Heart right ventricle (tissue), 16 donors: ENCODE measurements around the gene FOXC2. TPM values are rescaled to one million over a fixed set of nuclear protein-coding genes. Genes with fewer than 3 reads are reported as not detected.

Experiments
- ATAC-seq, 8 donors: fragments of 200-7000 bp; cut with Tn5 transposase; one replicate each; pipeline ENCODE4 v1.9.1; 2020; ENCODE audit warnings: mild to moderate bottlenecking in 8 of 8, moderate library complexity in 8 of 8, moderate number of reproducible peaks in 1 of 8
- DNase-seq, 2 donors: peaks; one replicate each; pipeline ENCODE4 v3.0.0-alpha.2; 2020
- H3K27ac ChIP-seq, 10 donors: fragments of 200-600 bp; sonication (generic) in 2 of 10; one replicate each; pipeline versions ENCODE4 v1.5.0 to v1.8.0; 2020 to 2022; ENCODE audit warnings: mild to moderate bottlenecking in 3 of 10
- H3K27me3 ChIP-seq, 7 donors: fragments of 200-600 bp; one replicate each; pipeline ENCODE4 v1.8.0; 2021 to 2022; ENCODE audit warnings: mild to moderate bottlenecking in 2 of 7
- H3K36me3 ChIP-seq, 9 donors: fragments of 200-600 bp; sonication (generic) in 1 of 9; one replicate each; pipeline versions ENCODE4 v1.5.0 to v1.8.0; 2020 to 2022; ENCODE audit warnings: mild to moderate bottlenecking in 2 of 9
- H3K4me1 ChIP-seq, 9 donors: fragments of 200-600 bp; sonication (generic) in 1 of 9; one replicate each; pipeline versions ENCODE4 v1.5.0 to v1.8.0; 2020 to 2022; ENCODE audit warnings: mild to moderate bottlenecking in 4 of 9
- H3K4me3 ChIP-seq, 10 donors: fragments of 200-600 bp; sonication (generic) in 2 of 10; one replicate each; pipeline versions ENCODE4 v1.5.0 to v1.8.0; 2020 to 2022; ENCODE audit warnings: mild to moderate bottlenecking in 7 of 10, moderate library complexity in 2 of 10
- H3K9me3 ChIP-seq, 11 donors: fragments of 200-600 bp in 10 of 11; sonication (generic) in 2 of 11; one replicate each; pipeline versions ENCODE4 v1.5.0 to v1.8.0; 2013 to 2022; ENCODE audit warnings: mild to moderate bottlenecking in 2 of 11, control low read depth in 1 of 11, moderate library complexity in 1 of 11
- whole genome bisulfite sequencing, 2 donors: extraction: QIAGEN DNeasy Blood & Tissue Kit; methylation state at CpG; one replicate each; pipeline ENCODE4 v1.1.7; 2013; ENCODE audit warnings: inconsistent platforms in 1 of 2; 5-methylcytosine and 5-hydroxymethylcytosine counted together
- intact Hi-C, 10 donors: fragments of 100-400 bp; cut with DNase I; formaldehyde crosslinking; loops; one replicate each; pipeline versions ENCODE4 v1.11.1 to v1.14.2; 2022
- polyA plus RNA-seq, 2 donors: library from polyadenylated mRNA; stranded (reverse); fragments of 200-250 nt; gene quantifications; one replicate each; pipeline ENCODE4 v1.2.3, GENCODE V29; 2013
- total RNA-seq, 10 donors: library from RNA; stranded (reverse); fragmentation: NEBNext Ultra II Directional in 3 of 10; extraction: Animal tissue kit (Norgen Biotek cat#: 25700) in 3 of 10; gene quantifications; one replicate each; pipeline versions ENCODE4 v1.2.1 to v1.2.4, GENCODE V29; 2021 to 2023
- TF ChIP-seq, protein P1 (sequence below), 9 donors: fragments of 200-600 bp; sonication (generic) in 2 of 9; IDR thresholded peaks; one replicate each; pipeline versions ENCODE4 v1.5.0 to v1.8.0; 2021 to 2022; ENCODE audit warnings: antibody characterized with exemption in 9 of 9, mild to moderate bottlenecking in 5 of 9, moderate library complexity in 1 of 9
- donor health status: Arrhythmogenic right ventricular cardiomyopathy.
- donor health status: ischemic (EF 13 %, LVEDD 7.1; RV severe dilation, severe dysfunction).
- donor health status: healthy with polysubstance abuse.
- donor health status: DM: no; HTN: yes; CAD: no.
- donor health status: DM: no; HTN: no; CAD: no.
- donor health status: ischemic (EF 25% LVEDD 6.9; RV normal size, moderate dysfunction).
- donor health status: ischemic (EF 25% LVEDD 5.7; RV mildly dilated, moderate dysfunction).
- donor health status: healthy.
- donor health status: DM: yes; HTN: yes; CAD: no.
- donor health status: Ischemic cardiomyopathy.
- donor health status: ischemic (EF 35%, LVEDD 5.7; RV mildly dilated, moderate dysfunction).
- donor health status: nonischemic (EF 11% LVEDD 7.7; RV severe dilation, severe dysfunction).
- donor health status: DM: yes; HTN: yes; CAD: no.
- donor health status: PGD.
- donor health status: ischemic (EF 29% LVEDD 5.4; RV normal size, mild dysfunction).
- donor health status: nonischemic (EF 23%, LVEDD 6.1; RV moderate dilation, normal function).

Gene FOXC2
- total and polyA plus RNA-seq, 12 donors: 0.66 to 2.2 (median 1.6) TPM

DNA sequence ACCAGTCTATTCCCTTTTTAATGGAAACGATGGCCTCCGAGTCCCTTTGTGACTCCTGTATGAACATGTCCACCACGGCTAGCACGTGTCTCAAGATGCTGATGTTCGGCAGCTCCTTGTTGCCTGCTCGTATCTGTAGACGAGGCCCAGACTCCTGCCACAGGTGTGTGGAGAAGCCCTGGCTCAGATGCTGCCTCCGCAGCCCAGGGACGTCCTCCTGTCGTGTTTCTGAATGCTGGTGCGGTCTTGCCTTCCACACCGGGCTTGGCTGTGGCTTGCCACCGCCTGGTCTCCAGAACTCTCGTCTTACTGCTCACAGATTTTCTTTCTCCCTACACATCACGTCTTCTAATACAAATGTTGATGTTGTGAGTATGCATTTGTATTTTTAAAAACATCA lies 39.3 kb upstream of the FOXC2 start:
- peaks cover 0 to 18% (median 0%) of the 10 kb centered on the region in 9 donors for H3K36me3 ChIP-seq
- ATAC-seq: no peak
- no peak overlapping the region for H3K4me3 ChIP-seq
- peaks cover 0 to 20% (median 11%) of the 10 kb centered on the region in 7 donors for H3K27me3 ChIP-seq
- H3K9me3 ChIP-seq: no peaks in the 10 kb centered on the region
- TF ChIP-seq, protein P1, sequence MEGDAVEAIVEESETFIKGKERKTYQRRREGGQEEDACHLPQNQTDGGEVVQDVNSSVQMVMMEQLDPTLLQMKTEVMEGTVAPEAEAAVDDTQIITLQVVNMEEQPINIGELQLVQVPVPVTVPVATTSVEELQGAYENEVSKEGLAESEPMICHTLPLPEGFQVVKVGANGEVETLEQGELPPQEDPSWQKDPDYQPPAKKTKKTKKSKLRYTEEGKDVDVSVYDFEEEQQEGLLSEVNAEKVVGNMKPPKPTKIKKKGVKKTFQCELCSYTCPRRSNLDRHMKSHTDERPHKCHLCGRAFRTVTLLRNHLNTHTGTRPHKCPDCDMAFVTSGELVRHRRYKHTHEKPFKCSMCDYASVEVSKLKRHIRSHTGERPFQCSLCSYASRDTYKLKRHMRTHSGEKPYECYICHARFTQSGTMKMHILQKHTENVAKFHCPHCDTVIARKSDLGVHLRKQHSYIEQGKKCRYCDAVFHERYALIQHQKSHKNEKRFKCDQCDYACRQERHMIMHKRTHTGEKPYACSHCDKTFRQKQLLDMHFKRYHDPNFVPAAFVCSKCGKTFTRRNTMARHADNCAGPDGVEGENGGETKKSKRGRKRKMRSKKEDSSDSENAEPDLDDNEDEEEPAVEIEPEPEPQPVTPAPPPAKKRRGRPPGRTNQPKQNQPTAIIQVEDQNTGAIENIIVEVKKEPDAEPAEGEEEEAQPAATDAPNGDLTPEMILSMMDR (IDR thresholded peaks at IDR 0.05): no peak
- no peak for DNase-seq
- peaks cover 0 to 8% (median 0%) of the 10 kb centered on the region in 9 donors for H3K4me1 ChIP-seq
- no peak overlapping the region for H3K27ac ChIP-seq
- intact Hi-C loops: no loop called here
- WGBS, 2 donors: 84 to 86% methylated on average over 15 of the region's 15 CpGs

DNA sequence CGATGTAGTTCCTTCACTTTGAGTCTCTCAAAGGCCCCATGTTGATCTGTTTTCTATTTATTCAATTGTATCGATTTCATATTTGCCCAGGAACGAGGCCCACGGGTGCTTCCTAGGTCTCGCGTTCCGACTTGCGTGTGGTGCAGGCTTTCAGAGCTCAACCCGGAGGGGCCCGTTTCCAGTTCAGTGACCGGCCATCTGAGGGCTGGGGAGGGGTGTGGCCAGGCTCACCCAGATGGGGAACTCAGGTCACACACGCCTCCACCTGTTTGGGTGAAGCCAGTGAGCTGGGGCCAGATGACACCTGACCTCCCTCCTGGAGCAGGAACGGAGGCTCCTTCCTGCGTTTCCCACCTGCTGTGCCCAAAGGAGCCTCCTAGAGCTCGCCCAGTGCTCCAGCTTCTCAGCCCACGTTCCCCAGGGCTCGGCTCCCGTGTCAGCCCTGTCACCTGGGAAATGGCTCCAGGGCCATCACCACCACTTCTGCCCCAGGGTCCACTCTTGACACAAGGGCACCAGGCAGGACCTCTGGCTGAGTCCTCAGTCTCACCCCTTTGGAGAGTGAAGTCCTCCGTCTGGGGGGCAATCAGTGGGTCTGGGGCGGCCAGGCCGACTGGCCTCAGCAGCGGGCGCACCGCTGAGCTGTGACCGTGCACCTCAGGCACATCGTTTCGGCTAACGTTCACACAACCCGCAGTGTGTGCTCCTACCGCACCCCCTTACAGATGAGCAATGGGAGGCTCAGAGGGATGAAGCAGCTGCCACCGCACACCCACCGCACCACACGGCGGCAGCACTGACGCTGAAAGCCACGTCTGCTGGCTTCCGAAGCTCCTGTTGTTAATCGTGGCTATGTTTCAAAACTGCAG lies 38.3 kb upstream of the FOXC2 start:
- Histone ChIP-seq H3K4me3 (no peak overlapping the region), H3K36me3 (peaks cover 0 to 28% (median 0%) of the 10 kb centered on the region in 9 donors), H3K27me3 (peaks cover 0 to 11% (median 3%) of the 10 kb centered on the region in 7 donors), H3K27ac (no peak overlapping the region), H3K9me3 (no peaks in the 10 kb centered on the region), H3K4me1 (peaks cover 0 to 8% (median 0%) of the 10 kb centered on the region in 9 donors)
- TF ChIP-seq, protein P1 (IDR thresholded peaks at IDR 0.05): no peak
- DNase-seq (no peak), ATAC-seq (no peak)
- intact Hi-C loops: no loop called here
- 92 to 94% methylated on average over 38 of the region's 38 CpGs for WGBS, 2 donors

DNA sequence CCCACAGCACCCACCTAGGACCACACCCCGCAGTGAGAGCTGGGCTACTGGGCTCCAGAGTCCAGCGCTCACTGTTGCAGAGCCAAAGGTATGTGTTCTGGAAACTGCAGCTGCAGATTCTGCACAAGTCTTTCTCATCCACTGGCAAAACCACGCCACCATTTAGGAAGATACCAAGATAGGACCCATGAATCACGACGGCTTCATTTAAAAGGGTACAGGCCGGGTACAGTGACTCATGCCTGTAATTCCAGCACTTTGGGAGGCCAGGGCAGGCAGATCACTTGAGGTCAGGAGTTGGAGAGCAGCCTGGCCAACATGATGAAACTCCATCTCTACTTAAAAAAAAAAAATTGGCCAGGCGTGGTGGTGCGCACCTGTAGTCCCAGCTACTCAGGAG lies 37.5 kb upstream of the FOXC2 start:
- H3K9me3 ChIP-seq: no peaks in the 10 kb centered on the region
- H3K4me1 ChIP-seq: peaks cover 0 to 8% (median 0%) of the 10 kb centered on the region in 9 donors
- TF ChIP-seq, protein P1 (IDR thresholded peaks at IDR 0.05): no peak
- ATAC-seq: peak in 2 of 8 donors; percentile 12 to 14
- no peak overlapping the region for H3K27ac ChIP-seq
- H3K4me3 ChIP-seq: no peak overlapping the region
- 83 to 90% methylated on average over 8 of the region's 8 CpGs for WGBS, 2 donors
- intact Hi-C loops: no loop called here
- DNase-seq: no peak
- peaks cover 0 to 36% (median 0%) of the 10 kb centered on the region in 9 donors for H3K36me3 ChIP-seq
- H3K27me3 ChIP-seq: peaks cover 0 to 2% (median 0%) of the 10 kb centered on the region in 7 donors

DNA sequence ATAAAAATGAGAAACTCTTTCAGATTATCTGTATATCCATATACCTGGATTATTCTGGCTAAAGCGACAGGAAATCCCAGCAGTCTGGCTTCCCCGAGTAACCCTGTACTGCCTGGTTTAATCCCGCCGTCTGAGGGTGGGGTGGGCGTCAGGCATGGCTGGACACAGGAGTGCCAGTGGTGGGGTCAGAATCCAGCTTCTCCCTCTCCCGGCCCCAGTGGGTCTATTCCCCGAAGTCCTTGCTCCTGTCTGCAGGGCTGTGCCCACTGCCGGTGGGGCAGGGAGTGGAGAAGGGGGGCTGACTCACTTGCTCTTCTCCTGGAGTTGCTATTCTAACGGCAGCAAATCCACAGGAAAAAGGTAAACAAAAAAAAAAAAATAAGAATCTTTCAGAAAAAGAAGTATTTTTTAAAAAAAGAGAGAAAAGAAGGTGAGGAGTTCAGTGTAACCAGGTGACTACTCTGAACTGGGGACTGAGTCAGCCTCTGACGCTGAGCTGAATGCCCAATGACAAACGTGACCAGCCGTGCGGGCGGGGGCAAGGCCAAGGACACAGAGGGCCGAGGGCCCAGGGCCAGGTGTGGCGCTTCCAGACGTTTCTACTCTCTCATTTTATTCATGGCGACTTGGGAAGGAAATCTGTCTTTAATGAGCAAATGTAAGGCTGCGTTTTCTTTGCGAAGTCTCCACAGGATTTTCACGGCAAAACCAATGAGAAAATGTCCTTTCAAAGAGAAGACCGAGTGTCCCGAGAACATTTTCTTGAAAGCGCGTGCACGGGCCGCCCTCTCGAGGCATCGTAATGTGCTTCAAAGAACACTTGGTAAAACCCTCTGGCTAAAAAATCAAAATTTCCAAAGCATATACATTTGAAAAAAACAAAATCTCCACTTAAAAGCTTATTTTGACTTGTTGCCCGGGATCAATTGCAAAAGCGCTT lies 36.1 kb upstream of the FOXC2 start:
- peaks cover 0 to 50% (median 0%) of the 10 kb centered on the region in 9 donors for H3K36me3 ChIP-seq
- intact Hi-C loops: no loop called here
- H3K4me3 ChIP-seq: no peak overlapping the region
- no peaks in the 10 kb centered on the region for H3K27me3 ChIP-seq
- no peaks in the 10 kb centered on the region for H3K9me3 ChIP-seq
- DNase-seq (no peak), ATAC-seq (no peak)
- TF ChIP-seq, protein P1 (IDR thresholded peaks at IDR 0.05): no peak
- 87 to 88% methylated on average over 31 of the region's 31 CpGs for WGBS, 2 donors
- peak overlapping the region in 1 of 10 donors; percentile 26 for H3K27ac ChIP-seq
- H3K4me1 ChIP-seq: peaks cover 0 to 8% (median 0%) of the 10 kb centered on the region in 9 donors
